GM21381 (cell line): Measurements from ENCODE around the gene TUBGCP3.

Experiments
- ATAC-seq: cut with Tn5 transposase; IDR thresholded peaks from one replicate; pipeline ENCODE4 v1.9.1; 2021; ENCODE audit warnings: mild to moderate bottlenecking, moderate library complexity; ENCODE audit not compliant: unreplicated experiment

TUBGCP3 gene

GRCh38 chr13:112616586-112617362 is 28.8 kb upstream of the TUBGCP3 start:
- ATAC-seq = peak; percentile 70

GRCh38 chr13:112615391-112615790 is 27.4 kb upstream of the TUBGCP3 start:
- ATAC-seq = no peak

GRCh38 chr13:112614835-112615234 is 26.9 kb upstream of the TUBGCP3 start:
- no peak for ATAC-seq

DNA sequence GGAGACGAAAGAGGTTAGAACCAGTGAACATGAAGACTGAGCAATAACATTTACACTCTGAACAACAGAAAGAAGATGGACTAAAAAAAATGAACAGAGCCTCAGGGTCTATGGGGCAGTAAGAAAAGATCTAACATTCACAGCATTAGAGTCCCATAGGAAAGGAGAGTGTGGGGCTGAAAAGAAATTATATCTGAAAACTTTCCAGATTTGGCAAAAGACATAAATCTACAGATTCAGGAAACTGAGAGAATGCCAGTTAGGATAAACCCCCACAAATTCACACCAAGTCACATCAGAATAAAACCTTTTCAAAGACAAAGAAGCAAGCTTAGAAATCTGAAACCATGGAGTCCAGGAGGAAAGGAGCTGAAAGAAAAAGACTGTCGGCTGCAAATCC is 20.3 kb upstream of the TUBGCP3 start:
- no peak for ATAC-seq

- peak; percentile 100 for ATAC-seq
Measured at GRCh38 chr13:112606109-112607001, 18.4 kb upstream of the TUBGCP3 start.

DNA sequence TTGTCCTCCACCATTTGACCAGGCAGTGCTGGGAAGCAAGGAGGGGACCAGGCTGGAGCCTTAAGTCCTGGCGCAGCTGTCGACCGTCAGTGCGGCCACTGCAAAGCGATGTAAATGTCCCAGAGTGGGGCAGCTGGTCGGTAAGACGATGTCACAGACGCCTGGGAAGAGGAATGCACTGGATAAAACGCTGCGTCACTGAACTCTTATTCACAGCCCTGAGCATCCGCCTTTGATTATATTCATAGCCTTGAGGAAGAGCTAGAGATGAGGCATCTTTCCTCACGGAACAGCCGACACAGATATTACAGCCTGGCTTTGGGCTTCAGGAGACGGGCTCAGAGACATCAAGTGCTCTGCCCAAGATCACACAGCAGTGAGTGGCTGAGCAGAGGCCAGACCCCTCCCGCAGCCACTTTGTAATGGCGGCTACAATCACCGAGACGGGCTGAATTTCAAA is 17.6 kb upstream of the TUBGCP3 start:
- ATAC-seq = no peak

DNA sequence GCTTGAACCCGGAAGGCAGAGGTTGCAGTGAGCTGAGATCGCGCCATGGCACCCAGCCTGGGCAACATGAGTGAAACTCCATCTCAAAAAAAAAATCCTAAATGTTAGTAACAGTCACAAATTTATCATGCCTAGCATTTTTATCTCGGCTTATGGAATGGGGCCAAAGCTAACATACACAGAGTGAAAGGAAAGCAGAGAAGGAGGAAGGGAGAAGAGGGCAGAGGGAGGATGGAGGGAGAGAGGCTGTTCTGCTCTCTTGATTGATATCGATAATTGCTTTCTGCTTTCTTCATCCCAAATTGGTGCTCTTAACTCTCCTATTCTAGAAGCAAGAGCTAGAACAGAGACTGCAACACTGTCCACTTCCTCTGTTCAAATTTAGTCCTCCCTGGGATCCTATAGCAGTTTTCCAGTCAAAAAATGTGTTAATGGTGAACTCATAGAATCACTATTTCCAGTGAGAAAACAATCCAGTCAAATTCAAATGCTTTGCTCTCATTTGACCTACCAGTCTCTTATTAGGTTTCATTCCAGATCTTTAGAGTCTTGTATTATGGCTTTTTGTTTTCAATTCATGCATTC is 15.8 kb upstream of the TUBGCP3 start:
- no peak for ATAC-seq

DNA sequence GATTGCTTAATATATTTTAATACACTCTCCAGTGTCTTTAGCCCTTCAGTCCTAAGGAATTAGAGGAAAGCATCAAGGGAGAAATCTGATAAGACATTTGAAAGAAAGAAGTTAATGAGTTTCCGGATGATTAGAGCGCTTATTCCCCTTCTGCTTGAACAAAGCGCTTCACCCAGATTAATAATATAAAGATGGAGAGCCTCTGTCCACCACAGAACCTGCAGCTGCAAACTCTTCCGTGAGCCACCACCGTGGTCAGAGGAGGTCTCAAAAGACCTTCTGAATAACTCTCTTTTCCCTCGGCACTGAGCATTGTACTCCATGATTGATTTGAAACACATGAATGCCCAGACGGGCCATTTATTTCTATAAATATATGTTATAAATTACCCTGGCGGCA is 14.2 kb upstream of the TUBGCP3 start:
- ATAC-seq = no peak

DNA sequence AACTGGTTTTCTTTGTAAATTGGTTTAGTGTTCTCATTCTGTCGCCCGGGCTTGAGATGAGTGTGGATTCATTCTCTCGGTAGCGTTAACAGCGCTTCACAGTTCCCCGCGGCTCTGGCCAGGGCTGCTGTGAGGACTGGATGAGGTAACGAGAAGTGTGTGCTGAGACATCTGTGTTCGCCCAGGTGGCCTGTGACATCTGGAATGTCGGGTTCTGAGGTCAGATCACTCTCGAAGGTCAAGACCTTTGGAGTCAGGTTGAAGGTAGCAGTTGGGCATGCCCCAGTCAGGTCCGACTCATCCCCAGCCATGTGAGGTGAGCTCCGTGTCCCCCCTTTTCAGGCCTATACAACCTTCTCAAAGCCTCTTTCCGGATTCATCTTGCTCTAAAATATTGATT is 13.4 kb upstream of the TUBGCP3 start:
- ATAC-seq = no peak

- no peak for ATAC-seq
Measured at GRCh38 chr13:112596235-112596634, 8.3 kb upstream of the TUBGCP3 start.

- ATAC-seq = no peak
Measured at GRCh38 chr13:112592647-112593046, 4.7 kb upstream of the TUBGCP3 start.

DNA sequence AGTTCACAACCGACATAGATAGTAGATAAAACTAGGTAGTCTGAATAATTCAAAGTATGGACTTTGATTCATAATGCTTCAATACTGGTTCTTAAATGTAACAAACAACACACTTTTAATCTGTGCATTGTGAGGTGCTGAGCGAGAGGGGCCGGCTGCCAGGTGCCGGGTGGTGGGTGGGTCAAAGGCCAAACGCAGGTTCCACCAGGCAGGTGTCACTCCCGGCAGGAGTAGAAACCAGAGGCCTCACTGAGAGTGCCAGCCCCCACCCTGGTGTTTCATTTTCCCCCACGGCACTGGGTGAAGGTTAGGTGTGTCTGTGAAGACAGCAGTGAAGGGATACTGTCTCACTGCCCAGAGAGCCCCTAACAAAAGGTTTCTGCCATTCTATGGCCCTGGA is 4.2 kb upstream of the TUBGCP3 start:
- no peak for ATAC-seq

- no peak for ATAC-seq
Measured at GRCh38 chr13:112588490-112589297, 741 bp upstream of the TUBGCP3 start.

DNA sequence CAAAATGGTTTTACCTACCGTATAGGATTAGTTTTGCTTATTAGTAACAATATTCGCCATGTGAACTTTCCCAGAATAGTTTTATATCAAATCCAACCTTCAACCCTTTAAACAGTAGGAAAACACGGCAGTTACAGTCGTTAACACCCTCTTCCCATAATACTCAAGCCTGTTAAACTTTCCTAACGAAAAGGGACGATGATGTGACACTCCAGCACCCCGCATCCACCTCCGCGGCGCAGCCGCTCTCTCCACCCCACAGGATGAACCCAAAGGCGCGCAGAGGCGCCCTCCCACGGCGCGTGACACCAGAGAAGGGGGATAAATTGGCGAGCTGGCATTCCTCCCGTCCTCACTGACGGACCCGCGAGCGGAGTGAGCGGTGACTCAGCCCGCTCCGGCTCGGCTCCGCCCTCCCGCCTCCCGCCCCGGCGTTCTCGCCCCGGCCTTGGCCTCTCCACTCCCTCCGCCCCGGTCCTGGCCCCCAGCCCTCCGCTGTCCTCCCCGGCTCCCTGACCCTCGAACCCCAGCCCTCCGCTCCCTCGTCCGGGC is 665 bp downstream of the TUBGCP3 start:
- ATAC-seq = peak; percentile 50

DNA sequence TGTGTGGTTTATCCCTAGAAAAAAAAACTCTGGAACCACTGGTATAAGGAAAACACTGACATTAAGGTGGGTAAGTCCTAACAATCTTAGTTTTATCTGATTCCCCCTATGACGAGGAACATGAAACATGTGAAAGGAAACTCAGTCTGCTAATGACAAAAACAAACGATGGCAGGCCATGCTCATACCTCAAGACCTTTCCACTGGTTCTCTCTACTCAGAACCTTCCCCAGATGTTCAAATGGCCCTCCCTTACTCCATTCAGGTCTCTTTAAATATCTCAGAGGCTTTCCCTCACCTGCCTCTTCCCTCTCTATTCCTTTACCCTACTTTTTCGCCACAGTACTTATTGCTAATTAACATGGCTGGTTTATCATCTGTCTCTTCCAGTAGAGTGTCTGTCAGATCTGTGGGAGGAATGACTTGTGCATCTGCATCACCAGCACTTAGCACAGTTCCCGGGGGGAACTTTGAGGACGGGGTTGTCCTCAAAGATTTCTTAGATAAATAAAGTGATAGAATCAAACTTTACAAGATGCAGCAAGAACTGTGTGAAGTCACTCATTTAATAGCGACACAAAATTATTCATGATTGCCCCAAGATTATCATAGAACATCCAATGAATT is 1.5 kb downstream of the TUBGCP3 start:
- no peak for ATAC-seq

DNA sequence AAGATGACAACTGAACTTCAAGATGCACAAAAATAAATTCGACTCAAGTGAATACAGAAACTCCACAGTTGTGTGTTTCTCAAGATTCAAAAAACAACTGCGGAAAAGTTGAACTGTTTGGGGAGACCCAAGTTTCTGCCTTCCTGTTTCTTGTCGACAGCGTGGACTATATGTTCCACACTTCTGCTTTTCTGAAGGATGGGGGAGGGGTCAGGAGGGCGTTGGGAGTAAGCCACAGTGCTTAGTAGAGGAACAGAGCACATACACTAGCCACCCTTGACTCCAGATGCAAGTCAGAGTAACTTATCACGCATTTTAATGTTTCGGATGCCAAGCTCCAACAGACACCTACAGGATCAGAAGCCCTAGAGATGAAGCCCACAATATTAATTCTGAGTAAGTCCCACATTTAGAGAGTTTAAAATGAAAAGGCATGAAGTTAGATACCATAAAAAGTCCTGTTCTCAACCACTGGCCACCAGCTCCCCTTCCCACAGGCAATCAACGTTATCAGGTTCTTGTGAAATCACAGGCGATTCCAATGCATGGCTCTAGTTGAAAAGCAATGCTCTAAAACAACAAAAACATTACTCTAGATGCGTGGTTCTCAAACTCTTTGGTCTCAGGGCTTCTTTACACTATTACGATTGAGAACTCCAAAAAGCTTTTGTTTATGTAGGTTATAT is 4.2 kb downstream of the TUBGCP3 start:
- peak; percentile 33 for ATAC-seq

DNA sequence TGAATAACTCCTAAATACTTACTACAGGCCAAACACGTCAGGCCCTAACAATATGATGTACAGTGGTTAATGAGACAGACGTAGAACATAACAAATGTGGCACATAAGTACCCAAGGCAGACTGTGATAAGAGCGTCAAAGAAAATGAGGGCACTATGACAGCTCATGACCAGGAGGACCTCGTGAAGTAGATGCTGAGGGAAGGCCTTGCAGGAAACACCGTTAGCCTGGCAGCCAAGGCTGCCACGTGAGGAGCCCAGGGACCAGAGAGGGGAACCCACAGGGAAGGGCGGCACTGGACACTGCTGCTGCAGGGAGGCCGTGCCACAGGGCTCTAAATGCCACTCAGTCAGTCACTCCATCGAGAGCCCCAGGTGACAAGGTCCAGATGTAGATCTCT is 5.7 kb downstream of the TUBGCP3 start:
- ATAC-seq = no peak

GRCh38 chr13:112580912-112581311 is 7.0 kb downstream of the TUBGCP3 start:
- no peak for ATAC-seq

DNA sequence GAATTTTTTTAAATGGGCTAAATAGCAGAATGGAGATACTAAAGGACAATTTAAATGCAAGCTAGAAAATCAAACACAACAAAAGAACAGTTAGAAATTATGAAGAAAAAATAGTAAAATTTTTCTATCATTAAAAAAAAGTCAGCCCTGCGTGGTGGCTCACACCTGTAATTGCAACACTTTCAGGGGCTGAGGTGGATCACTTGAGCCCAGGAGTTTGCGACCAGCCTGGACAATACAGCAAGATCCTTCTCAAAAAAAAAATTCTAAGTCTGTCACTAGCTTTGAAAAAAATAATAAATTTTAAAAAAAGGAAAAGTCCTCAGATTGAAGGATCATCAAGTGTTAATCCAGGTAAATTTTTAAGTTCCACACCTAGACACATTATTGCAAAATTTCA is 7.7 kb downstream of the TUBGCP3 start:
- no peak for ATAC-seq
